Measurements from ENCODE around the gene PCDH9.

Gene PCDH9

DNA sequence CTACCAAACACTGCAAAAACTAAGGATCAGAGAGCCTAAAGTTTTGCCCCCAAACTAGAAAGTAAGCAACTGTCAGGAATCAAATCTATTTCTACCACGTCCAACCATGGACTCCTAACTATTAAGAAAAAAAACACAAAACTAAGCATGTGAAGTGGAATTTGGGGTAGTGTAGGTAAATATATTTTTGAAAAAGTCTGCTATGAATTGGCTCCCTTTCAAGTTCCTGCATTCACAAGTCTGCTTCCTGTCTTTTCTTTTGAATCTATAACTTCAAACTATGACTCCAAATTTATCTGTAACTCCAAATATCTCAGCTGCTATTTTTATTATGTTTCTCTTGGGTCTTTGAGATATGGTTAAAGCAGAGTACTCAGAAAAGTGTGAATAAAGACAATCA, 47.0 kb downstream of the PCDH9 start:
- H3K27ac ChIP-seq = no peak overlapping the region
- no peak for TF ChIP-seq Cebpa-rat (IDR thresholded peaks at IDR 0.05)
- no peak overlapping the region for H3K4me3 ChIP-seq
- H3K4me1 ChIP-seq = peaks cover 21% of the 10 kb centered on the region
- no peaks in the 10 kb centered on the region for H3K27me3 ChIP-seq
- no peaks in the 10 kb centered on the region for H4K20me1 ChIP-seq
- H3K9ac ChIP-seq = no peak overlapping the region
- no peaks in the 10 kb centered on the region; the same call in 1 of the 2 replicates for H3K9me3 ChIP-seq
- peak overlapping the region; percentile 58 for H3K4me2 ChIP-seq
- H3K36me3 ChIP-seq = no peaks in the 10 kb centered on the region

DNA sequence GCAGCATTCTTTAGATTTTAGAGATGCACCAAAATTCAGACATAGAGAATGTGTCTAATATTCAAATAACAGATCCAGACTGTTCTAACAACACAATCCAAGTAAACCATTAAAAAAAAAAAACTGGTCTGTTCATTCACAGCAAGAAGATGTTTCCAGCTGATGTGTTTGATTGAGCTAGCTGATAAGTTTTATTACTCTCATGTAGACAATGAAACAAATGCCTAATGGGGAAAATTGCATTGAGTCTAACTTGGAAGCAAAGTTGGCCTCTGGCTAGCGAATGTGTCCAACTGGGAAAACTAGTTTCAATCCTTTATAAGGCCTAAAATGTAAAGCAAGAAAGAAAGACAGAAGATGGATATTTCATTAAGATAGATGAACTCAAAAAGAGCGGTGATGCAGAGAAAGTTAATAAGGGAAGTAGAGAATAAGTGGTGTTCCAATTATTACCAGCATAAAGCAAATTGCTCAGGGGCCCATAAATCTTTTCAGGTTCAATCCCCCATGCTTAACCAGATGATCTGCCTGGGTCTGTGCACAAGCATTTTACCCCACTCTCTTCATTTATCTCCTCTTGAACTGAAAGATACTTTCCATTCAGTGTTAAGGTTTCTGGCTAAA, 54.2 kb downstream of the PCDH9 start:
- H3K27me3 ChIP-seq = no peaks in the 10 kb centered on the region
- H3K4me3 ChIP-seq = no peak overlapping the region
- H3K36me3 ChIP-seq = no peaks in the 10 kb centered on the region
- H3K27ac ChIP-seq = no peak overlapping the region
- H3K9me3 ChIP-seq = no peaks in the 10 kb centered on the region
- no peak for TF ChIP-seq Cebpa-rat (IDR thresholded peaks at IDR 0.05)
- no peak overlapping the region for H3K4me2 ChIP-seq
- H3K4me1 ChIP-seq = peaks cover 24% of the 10 kb centered on the region
- no peaks in the 10 kb centered on the region for H4K20me1 ChIP-seq
- H3K9ac ChIP-seq = no peak overlapping the region

DNA sequence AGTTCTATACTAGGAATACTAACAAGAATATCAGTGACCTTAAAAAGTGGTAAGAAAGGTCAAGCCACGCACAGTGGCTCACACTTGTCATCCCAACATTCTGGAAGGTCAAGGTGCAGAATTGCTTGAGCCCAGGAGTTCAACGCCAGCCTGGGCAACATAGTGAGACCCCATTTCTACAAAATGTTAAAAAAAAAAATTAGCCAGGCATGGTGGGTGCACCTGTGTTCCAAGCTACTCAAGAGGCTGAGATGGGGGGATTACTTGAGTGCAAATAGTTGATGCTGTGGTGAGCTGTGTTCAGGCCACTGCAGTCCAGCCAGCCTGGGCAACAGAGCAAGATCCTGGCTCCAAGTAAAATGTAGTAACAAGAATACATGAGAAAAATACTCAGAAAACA, 61.8 kb downstream of the PCDH9 start:
- Histone ChIP-seq H3K27me3 (no peaks in the 10 kb centered on the region), H3K4me1 (peaks cover 19% of the 10 kb centered on the region)
- no peak for TF ChIP-seq Cebpa-rat (IDR thresholded peaks at IDR 0.05)

DNA sequence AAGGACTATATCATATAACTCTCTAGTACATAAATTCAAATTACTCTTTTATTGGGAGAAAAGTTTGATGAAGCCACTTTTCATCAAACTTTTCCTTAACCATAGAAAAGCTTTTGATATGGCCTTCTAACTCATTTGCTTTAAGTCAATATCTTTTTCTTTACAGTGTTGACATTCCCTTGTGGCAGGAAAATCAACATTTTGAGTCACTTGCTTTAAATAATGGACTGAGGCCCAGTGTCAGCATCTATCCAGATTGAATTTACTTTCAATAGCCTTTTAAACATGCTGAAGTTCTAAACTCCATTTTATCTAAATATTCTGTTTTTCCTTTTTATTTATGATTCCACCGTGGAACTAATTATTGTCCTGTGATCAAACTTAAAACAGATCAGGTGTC, 62.7 kb downstream of the PCDH9 start:
- H4K20me1 ChIP-seq = no peaks in the 10 kb centered on the region
- peaks cover 9% of the 10 kb centered on the region for H3K4me1 ChIP-seq
- no peak overlapping the region for H3K4me2 ChIP-seq
- H3K9me3 ChIP-seq = no peaks in the 10 kb centered on the region
- no peaks in the 10 kb centered on the region for H3K36me3 ChIP-seq
- H3K4me3 ChIP-seq = no peak overlapping the region
- H3K9ac ChIP-seq = no peak overlapping the region
- H3K27ac ChIP-seq = no peak overlapping the region
- no peak for TF ChIP-seq Cebpa-rat (IDR thresholded peaks at IDR 0.05)
- no peaks in the 10 kb centered on the region for H3K27me3 ChIP-seq

More for the DNA sequence above, 61.8 kb downstream of the PCDH9 start:
- Histone ChIP-seq H3K9me3 (no peaks in the 10 kb centered on the region), H3K36me3 (no peaks in the 10 kb centered on the region), H3K27ac (no peak overlapping the region), H3K9ac (no peak overlapping the region), H3K4me2 (no peak overlapping the region), H4K20me1 (no peaks in the 10 kb centered on the region), H3K4me3 (no peak overlapping the region)

DNA sequence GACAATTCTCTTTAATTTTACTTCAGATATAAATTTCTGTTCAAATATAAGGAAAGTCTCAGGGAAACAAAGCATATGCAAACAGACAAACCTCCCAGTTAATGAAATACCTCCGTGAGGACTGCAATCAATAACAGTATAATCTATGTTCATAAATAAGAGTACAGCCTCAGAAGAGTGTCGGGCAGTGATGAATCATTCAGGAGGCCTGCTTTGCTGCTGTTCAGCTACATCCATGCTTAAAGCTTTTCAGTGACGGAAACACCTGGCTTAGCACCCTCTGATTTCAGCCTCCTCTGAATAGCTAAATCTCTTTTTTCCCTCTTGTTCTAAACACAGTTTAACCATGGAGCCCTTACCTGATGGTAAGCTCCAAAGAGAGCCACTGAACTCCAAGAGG, 69.0 kb downstream of the PCDH9 start:
- no peak overlapping the region for H3K9ac ChIP-seq
- no peak overlapping the region for H3K27ac ChIP-seq
- H3K4me2 ChIP-seq = no peak overlapping the region
- H4K20me1 ChIP-seq = no peaks in the 10 kb centered on the region
- no peak overlapping the region for H3K4me3 ChIP-seq
- H3K9me3 ChIP-seq = peaks cover 4% of the 10 kb centered on the region; the same call in 1 of the 2 replicates
- no peaks in the 10 kb centered on the region for H3K27me3 ChIP-seq
- H3K4me1 ChIP-seq = no peaks in the 10 kb centered on the region
- 0 out of 2 replicates have a peak, but pooled peaks cover 2% of the 10 kb centered on the region for H3K36me3 ChIP-seq
- no peak for TF ChIP-seq Cebpa-rat (IDR thresholded peaks at IDR 0.05)

DNA sequence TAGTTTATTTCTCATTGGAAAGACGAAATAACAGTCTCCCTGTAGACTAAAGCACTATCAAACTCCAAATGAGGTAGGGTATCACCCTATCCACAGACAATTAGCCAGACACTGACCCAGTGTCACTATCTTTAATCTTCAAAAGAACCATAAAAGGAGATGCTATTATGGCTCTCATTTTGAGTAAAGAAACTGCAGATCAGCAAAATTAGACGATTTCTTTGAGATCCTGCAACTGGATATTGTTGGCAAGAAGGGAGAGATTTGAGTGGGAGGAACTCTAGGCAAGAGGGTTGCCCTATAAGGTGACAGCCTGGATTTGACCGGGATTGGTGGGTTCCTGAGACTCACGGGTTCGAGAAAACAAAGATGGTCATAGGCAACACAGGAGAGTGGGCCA, 71.2 kb downstream of the PCDH9 start:
- peaks cover 9% of the 10 kb centered on the region; the same call in 1 of the 2 replicates for H3K9me3 ChIP-seq
- no peak overlapping the region for H3K27ac ChIP-seq
- TF ChIP-seq Cebpa-rat (IDR thresholded peaks at IDR 0.05) = no peak
- H4K20me1 ChIP-seq = no peaks in the 10 kb centered on the region
- 0 out of 2 replicates have a peak, but pooled peaks cover 3% of the 10 kb centered on the region for H3K36me3 ChIP-seq
- no peak overlapping the region for H3K4me3 ChIP-seq
- H3K4me1 ChIP-seq = no peaks in the 10 kb centered on the region
- H3K9ac ChIP-seq = no peak overlapping the region
- H3K4me2 ChIP-seq = no peak overlapping the region
- H3K27me3 ChIP-seq = no peaks in the 10 kb centered on the region

DNA sequence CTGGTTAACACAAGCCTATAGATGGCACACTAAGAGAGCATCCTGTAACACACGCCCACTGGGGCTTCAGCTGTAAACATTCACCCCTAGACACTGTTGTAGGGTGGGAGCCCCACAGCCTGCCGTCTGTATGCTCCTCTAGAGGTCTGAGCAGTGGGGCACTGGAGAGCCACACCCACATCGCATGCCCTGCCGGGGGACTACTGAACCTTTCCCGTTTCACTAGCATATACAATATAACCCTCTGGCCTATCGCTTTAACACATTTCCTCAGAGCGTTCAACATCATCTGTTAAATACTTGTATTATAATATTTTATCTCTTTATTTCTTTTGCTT, 73.4 kb downstream of the PCDH9 start:
- Histone ChIP-seq H3K9ac (no peak overlapping the region), H3K9me3 (peaks cover 9% of the 10 kb centered on the region; the same call in 1 of the 2 replicates), H3K4me3 (no peak overlapping the region), H3K4me1 (no peaks in the 10 kb centered on the region), H3K36me3 (0 out of 2 replicates have a peak, but pooled peaks cover 3% of the 10 kb centered on the region), H3K27me3 (no peaks in the 10 kb centered on the region), H4K20me1 (no peaks in the 10 kb centered on the region), H3K4me2 (no peak overlapping the region), H3K27ac (no peak overlapping the region)
- TF ChIP-seq Cebpa-rat (IDR thresholded peaks at IDR 0.05) = no peak

DNA sequence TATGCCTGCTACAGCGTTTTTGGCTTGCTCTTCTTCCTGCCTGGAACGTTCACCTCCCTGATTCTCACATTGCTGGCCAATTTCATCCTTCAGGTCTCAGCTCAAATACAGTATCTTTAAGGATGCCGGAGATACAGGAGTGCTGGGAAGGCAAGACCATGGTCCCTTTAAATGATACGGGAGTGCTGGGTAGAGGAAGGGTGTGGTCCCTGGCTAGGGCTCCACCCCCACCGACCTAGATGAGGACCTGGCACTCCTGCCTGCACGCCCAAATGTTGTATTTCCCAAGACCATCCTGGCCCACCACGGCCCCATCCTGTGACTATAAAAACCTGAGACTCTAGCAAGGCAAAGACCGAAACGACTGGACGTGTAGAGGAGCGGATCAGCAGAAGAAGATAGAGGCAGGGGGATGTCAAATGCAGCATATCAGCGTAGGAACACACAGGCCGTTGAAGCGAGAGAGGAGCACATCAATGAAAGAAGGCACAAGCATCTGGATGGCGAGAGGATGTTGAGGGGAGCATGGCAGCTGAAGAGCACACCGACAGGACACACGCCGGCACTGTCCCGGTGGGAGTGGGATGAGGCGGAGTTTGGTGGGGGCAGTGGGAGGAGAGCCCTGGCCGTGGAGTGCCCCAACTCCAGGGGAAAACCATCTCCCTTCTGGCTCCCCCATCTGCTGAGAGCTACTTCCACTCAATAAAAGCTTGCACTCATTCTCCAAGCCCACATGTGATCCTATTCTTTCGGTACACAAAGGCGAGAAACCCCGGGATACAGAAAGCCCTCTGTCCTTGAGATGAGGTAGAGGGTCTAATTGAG, 74.0 kb downstream of the PCDH9 start:
- Histone ChIP-seq H3K27ac (no peak overlapping the region), H4K20me1 (no peaks in the 10 kb centered on the region), H3K4me1 (no peaks in the 10 kb centered on the region), H3K4me3 (no peak overlapping the region), H3K27me3 (no peaks in the 10 kb centered on the region), H3K4me2 (no peak overlapping the region), H3K9ac (no peak overlapping the region), H3K9me3 (peaks cover 9% of the 10 kb centered on the region; the same call in 1 of the 2 replicates), H3K36me3 (0 out of 2 replicates have a peak, but pooled peaks cover 3% of the 10 kb centered on the region)
- no peak for TF ChIP-seq Cebpa-rat (IDR thresholded peaks at IDR 0.05)

DNA sequence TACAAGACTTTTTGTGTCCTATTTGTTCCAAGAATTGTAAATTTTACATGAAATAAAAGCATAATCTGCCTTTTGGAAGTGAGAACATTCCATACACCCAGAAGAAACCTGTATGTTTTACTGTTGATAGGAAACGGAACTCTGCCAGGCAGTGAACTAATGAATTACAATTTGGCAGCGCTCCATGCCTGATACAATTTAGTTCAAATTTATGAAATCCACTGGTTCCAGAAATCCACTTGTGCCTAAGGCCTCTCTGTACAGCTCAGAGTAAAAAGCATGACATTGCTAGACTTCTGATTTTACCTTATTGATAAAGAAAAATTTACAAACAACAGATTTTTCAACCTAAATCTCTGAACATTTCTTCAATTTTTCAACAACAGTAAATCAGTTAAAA, 78.1 kb downstream of the PCDH9 start:
- Histone ChIP-seq H3K27me3 (no peaks in the 10 kb centered on the region), H3K9ac (no peak overlapping the region), H3K27ac (no peak overlapping the region), H3K36me3 (0 out of 2 replicates have a peak, but pooled peaks cover 3% of the 10 kb centered on the region), H3K9me3 (peaks cover 9% of the 10 kb centered on the region; the same call in 1 of the 2 replicates), H4K20me1 (no peaks in the 10 kb centered on the region), H3K4me3 (no peak overlapping the region), H3K4me2 (no peak overlapping the region), H3K4me1 (peaks cover 23% of the 10 kb centered on the region)
- no peak for TF ChIP-seq Cebpa-rat (IDR thresholded peaks at IDR 0.05)

DNA sequence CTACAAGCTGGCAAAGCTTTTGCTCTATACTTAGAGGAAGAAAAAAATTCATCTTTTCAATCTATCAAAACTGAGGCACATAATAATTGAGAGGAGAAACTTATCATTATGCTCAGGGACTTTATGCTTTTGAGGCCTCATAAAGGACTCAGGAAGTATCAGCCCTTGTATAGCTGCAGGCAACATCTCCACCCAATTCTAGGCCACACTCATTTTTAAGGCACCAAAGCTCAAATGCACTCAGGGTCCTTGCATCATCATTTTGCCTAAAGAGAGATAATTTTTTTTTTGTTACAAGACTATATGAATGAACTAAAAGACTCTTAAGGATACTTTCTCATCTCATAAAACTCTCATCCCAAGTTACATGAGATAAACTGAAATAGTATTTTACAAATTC, 78.5 kb downstream of the PCDH9 start:
- no peak for TF ChIP-seq Cebpa-rat (IDR thresholded peaks at IDR 0.05)
- Histone ChIP-seq H3K27me3 (no peaks in the 10 kb centered on the region), H3K9me3 (peaks cover 9% of the 10 kb centered on the region; the same call in 1 of the 2 replicates), H3K4me1 (peaks cover 26% of the 10 kb centered on the region), H3K4me2 (no peak overlapping the region), H3K36me3 (0 out of 2 replicates have a peak, but pooled peaks cover 3% of the 10 kb centered on the region), H4K20me1 (no peaks in the 10 kb centered on the region), H3K9ac (no peak overlapping the region), H3K4me3 (no peak overlapping the region), H3K27ac (no peak overlapping the region)

Measured in BLaER1 (cell line).